AG09319 (cell line): ENCODE results near the gene PRKAR1B.

Experiments
- DNase-seq: peaks from one replicate; pipeline ENCODE4 v3.0.0-alpha.2; 2010; ENCODE audit warnings: low read depth; ENCODE audit errors: extremely low read depth
- CTCF ChIP-seq: IDR thresholded peaks from 2 replicates; pipeline ENCODE4 v1.5.1; 2011; ENCODE audit warnings: low read depth, mild to moderate bottlenecking, inconsistent platforms, low read length, moderate library complexity

The PRKAR1B gene

GRCh38 chr7:683526-684205 is 43.4 kb downstream of the PRKAR1B start:
- DNase-seq, result no peak
- TF ChIP-seq CTCF, result no peak

- no peak for TF ChIP-seq CTCF
- DNase-seq, result no peak
Measured at GRCh38 chr7:682810-683209, 44.3 kb downstream of the PRKAR1B start.

DNA sequence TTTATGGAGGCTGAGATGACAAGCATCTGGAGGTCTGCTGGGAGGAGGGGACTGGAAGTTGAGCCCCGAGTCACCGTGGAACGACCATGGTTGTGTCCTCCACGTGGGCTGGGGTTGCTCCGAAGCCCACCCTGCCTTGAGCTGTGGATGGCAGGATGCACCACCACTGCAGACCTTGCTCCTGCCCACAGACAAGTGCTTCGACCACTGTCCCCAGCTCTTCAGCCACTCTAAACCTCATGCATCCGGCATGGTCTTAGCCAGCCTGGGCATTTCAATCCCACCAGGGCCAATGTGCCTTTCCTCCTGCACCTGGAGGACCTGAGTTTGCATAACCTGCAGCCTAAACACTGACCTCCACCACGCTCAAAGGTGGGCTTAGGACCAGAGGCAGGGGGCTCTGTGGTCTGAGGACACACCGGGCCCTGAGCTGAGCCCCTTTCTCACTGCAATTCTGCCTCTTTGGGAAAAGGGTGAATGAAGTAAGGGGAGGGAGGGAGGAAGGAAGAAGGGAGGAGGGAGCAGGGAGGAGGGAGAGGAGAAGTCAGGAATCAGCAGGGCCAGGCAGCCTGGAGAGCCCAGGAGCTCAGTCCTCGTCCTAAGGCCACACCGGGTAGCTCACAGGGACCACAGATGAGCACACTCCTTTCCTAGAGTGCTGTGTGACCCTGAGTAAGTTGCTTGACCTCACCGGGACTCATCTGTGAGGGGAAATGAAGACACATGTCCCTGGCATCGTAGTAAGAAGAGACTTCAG is 45.4 kb downstream of the PRKAR1B start:
- no peak for DNase-seq
- no peak for TF ChIP-seq CTCF

- TF ChIP-seq CTCF, result no peak
- DNase-seq, result no peak
Measured at GRCh38 chr7:680411-681127, 46.5 kb downstream of the PRKAR1B start.

GRCh38 chr7:676972-677385 is 50.1 kb downstream of the PRKAR1B start:
- no peak for DNase-seq
- TF ChIP-seq CTCF, result no peak

DNA sequence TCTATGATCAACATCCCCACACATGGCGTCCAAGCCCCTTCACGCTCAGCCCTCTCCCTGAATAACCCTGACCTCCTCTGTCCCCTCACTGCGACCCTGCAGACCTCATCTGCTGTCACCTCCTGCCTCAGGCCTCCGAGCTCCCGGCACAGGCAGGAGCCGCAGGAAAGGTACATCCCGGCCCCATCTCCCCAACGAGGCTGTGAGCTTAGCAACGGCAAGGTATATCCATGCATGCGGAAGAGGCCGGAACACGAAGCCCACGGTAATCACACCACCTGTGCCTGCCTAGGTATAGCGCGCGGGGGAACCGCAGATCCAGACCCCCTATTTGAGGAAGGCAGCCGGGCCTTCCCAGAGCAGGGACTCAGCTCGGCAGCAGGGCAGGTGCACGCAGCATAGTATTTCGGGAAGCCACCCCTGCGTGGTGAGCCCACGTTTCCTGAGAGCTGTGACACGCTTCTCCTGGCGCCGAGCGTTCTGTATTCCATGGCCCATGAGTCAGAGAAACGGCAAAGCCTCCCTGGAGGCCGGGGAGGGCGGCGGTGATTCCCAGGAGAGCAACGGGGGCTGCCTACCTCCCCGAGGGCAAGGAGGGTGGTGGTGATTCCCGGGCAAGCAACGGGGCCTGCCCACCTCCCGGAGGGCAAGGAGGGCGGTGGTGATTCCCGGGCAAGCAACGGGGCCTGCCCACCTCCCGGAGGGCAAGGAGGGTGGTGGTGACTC is 50.7 kb downstream of the PRKAR1B start:
- DNase-seq, result no peak
- no peak for TF ChIP-seq CTCF
